Right lobe of liver (tissue), 4 donors: Measurements from ENCODE around the gene CD74.

ENCODE experiments used
- POLR2A ChIP-seq: fragments of 450-650 bp; IDR thresholded peaks from one replicate; pipeline ENCODE4 v1.6.1; 2017; ENCODE audit warnings: antibody characterized with exemption, mild to moderate bottlenecking
- TF ChIP-seq, protein P1 (sequence below), 4 donors: fragments of 200-600 bp in 3 of 4; fragments of 450-650 bp in 1 of 4; IDR thresholded peaks; one replicate each; pipeline versions ENCODE4 v1.5.1 to v1.8.0; 2016 to 2022; ENCODE audit warnings: antibody characterized with exemption in 4 of 4, mild to moderate bottlenecking in 2 of 4
- donor health status: DM: no; HTN: no; CAD: no.
- donor health status: DM: no; HTN: no; CAD: no.
- donor health status: DM: no; HTN: yes; CAD: no.

GRCh38 chr5:150374651-150375050 is 38.1 kb downstream of the CD74 start:
- TF ChIP-seq, protein P1, sequence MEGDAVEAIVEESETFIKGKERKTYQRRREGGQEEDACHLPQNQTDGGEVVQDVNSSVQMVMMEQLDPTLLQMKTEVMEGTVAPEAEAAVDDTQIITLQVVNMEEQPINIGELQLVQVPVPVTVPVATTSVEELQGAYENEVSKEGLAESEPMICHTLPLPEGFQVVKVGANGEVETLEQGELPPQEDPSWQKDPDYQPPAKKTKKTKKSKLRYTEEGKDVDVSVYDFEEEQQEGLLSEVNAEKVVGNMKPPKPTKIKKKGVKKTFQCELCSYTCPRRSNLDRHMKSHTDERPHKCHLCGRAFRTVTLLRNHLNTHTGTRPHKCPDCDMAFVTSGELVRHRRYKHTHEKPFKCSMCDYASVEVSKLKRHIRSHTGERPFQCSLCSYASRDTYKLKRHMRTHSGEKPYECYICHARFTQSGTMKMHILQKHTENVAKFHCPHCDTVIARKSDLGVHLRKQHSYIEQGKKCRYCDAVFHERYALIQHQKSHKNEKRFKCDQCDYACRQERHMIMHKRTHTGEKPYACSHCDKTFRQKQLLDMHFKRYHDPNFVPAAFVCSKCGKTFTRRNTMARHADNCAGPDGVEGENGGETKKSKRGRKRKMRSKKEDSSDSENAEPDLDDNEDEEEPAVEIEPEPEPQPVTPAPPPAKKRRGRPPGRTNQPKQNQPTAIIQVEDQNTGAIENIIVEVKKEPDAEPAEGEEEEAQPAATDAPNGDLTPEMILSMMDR (IDR thresholded peaks at IDR 0.05), result no peak
- TF ChIP-seq POLR2A, result no peak
